Osteoblast (primary cell): ENCODE measurements around the gene NGFR. TPM values are rescaled to one million over a fixed set of nuclear protein-coding genes. Genes with fewer than 3 reads are reported as not detected.

Experiments
- DNase-seq: peaks from one replicate; pipeline ENCODE4 v3.0.0; 2011; ENCODE audit warnings: low spot score, mixed read lengths; ENCODE audit not compliant: insufficient read length; ENCODE audit errors: missing footprints
- H2AFZ ChIP-seq: 2 replicates; pipeline ENCODE4 v1.6.0; 2011; ENCODE audit warnings: mild to moderate bottlenecking, low read length
- H3K27ac ChIP-seq: 2 replicates; pipeline ENCODE4 v1.5.1; 2011; ENCODE audit warnings: mild to moderate bottlenecking, low read depth, low read length, moderate library complexity
- H3K27me3 ChIP-seq: 2 replicates; pipeline ENCODE4 v1.6.0; 2012; ENCODE audit warnings: mild to moderate bottlenecking, control low read depth, inconsistent platforms, low read length, moderate library complexity; ENCODE audit not compliant: insufficient read depth
- H3K36me3 ChIP-seq: 2 replicates; pipeline ENCODE4 v1.5.1; 2011; ENCODE audit warnings: mild to moderate bottlenecking, low read length, control low read depth, moderate library complexity; ENCODE audit not compliant: insufficient read depth
- H3K4me1 ChIP-seq: 2 replicates; pipeline ENCODE4 v1.5.1; 2011; ENCODE audit warnings: mild to moderate bottlenecking, low read length, control low read depth, moderate library complexity; ENCODE audit not compliant: insufficient read depth
- H3K4me2 ChIP-seq: 2 replicates; pipeline ENCODE4 v1.6.0; 2011; ENCODE audit warnings: mild to moderate bottlenecking, low read length; ENCODE audit not compliant: insufficient read depth
- H3K4me3 ChIP-seq: fragments of 200-600 bp; sonication (generic); 3 replicates; pipeline ENCODE4 v1.5.1; 2012; ENCODE audit warnings: mild to moderate bottlenecking, low read length, inconsistent platforms; ENCODE audit not compliant: insufficient read depth
- H3K79me2 ChIP-seq: 2 replicates; pipeline ENCODE4 v1.6.0; 2012; ENCODE audit warnings: mild to moderate bottlenecking, low read length, control low read depth, inconsistent platforms; ENCODE audit not compliant: insufficient read depth
- H3K9me3 ChIP-seq: 2 replicates; pipeline ENCODE4 v1.5.1; 2011; ENCODE audit warnings: low read depth, low read length, control low read depth
- H4K20me1 ChIP-seq: 2 replicates; pipeline ENCODE4 v1.6.0; 2012; ENCODE audit warnings: mild to moderate bottlenecking, low read length, control low read depth; ENCODE audit not compliant: insufficient read depth
- total RNA-seq: library from RNA; depleted of rRNA; stranded (reverse); fragments of >200 nt; gene quantifications from 2 replicates; pipeline ENCODE4 v1.2.3, GENCODE V29; 2012
- TF ChIP-seq, protein P1 (sequence below): IDR thresholded peaks from 2 replicates; pipeline ENCODE4 v1.5.1; 2011; ENCODE audit warnings: mild to moderate bottlenecking, low read depth, low read length, moderate library complexity; ENCODE audit errors: extremely low read depth

NGFR gene
- total RNA-seq, 1 donor: under 0.01 TPM

DNA sequence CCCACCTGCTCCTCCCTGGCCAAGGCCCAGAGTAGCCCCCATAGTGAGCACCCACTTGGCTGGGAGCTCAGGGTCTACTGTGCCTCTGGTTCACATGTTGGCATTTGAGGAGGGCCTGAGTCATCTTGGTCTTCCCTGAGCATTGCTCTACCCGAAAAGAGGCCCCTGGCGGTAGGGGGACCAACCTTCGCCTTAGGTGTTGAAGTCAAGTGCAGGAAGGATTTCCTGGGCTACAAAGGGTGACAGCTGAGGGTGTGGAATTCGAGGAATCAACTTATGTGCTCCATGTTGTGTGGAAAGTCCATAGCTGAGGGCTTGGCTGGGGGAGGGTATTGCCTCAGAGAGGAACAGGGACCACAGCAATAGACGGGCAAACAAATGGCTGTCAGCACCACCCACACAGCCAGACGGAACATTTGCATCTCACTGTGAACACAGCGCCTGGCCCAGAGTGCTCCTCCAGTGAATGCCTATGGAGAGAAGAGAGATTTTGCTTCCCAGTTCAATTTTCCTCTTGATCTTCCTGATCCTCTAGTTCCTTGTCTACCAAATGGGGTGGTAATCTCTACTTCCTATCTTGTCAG, 35.6 kb upstream of the NGFR start:
- Histone ChIP-seq H3K36me3 (no peaks in the 10 kb centered on the region), H3K79me2 (no peaks in the 10 kb centered on the region), H3K9me3 (no peaks in the 10 kb centered on the region), H3K4me1 (peaks cover 12% of the 10 kb centered on the region), H2AFZ (no peak overlapping the region), H3K27ac (no peak overlapping the region), H4K20me1 (no peaks in the 10 kb centered on the region), H3K27me3 (peaks cover 39% of the 10 kb centered on the region), H3K4me3 (no peak overlapping the region), H3K4me2 (no peak overlapping the region)
- peak; percentile 70 for DNase-seq
- TF ChIP-seq, protein P1, sequence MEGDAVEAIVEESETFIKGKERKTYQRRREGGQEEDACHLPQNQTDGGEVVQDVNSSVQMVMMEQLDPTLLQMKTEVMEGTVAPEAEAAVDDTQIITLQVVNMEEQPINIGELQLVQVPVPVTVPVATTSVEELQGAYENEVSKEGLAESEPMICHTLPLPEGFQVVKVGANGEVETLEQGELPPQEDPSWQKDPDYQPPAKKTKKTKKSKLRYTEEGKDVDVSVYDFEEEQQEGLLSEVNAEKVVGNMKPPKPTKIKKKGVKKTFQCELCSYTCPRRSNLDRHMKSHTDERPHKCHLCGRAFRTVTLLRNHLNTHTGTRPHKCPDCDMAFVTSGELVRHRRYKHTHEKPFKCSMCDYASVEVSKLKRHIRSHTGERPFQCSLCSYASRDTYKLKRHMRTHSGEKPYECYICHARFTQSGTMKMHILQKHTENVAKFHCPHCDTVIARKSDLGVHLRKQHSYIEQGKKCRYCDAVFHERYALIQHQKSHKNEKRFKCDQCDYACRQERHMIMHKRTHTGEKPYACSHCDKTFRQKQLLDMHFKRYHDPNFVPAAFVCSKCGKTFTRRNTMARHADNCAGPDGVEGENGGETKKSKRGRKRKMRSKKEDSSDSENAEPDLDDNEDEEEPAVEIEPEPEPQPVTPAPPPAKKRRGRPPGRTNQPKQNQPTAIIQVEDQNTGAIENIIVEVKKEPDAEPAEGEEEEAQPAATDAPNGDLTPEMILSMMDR: peak; percentile 8

DNA sequence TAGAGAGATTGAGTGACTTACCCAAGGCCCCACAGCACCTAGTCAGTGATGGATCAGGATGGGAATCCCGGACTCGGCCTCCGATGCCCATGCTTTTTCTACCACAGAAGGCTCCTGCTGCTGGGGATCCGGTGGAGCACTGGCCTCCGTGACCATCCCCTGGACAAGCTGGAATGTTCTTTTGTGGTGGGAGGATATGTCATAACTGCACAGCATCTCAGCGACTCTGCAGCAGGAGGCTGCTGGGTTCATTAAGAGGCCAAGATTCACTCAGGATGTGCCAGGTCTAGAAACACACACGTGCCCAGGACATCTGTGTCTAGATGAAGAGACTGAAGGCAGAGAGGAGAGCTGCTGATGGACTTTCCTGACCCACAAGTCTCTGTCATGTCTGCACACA, 34.7 kb upstream of the NGFR start:
- H3K79me2 ChIP-seq: no peaks in the 10 kb centered on the region
- no peaks in the 10 kb centered on the region for H3K36me3 ChIP-seq
- H3K9me3 ChIP-seq: no peaks in the 10 kb centered on the region
- no peak overlapping the region for H3K4me2 ChIP-seq
- no peak overlapping the region for H3K4me3 ChIP-seq
- H4K20me1 ChIP-seq: no peaks in the 10 kb centered on the region
- peaks cover 12% of the 10 kb centered on the region for H3K4me1 ChIP-seq
- TF ChIP-seq, protein P1: no peak
- DNase-seq: peak; percentile 58
- H2AFZ ChIP-seq: no peak overlapping the region
- no peak overlapping the region for H3K27ac ChIP-seq
- peaks cover 39% of the 10 kb centered on the region for H3K27me3 ChIP-seq

DNA sequence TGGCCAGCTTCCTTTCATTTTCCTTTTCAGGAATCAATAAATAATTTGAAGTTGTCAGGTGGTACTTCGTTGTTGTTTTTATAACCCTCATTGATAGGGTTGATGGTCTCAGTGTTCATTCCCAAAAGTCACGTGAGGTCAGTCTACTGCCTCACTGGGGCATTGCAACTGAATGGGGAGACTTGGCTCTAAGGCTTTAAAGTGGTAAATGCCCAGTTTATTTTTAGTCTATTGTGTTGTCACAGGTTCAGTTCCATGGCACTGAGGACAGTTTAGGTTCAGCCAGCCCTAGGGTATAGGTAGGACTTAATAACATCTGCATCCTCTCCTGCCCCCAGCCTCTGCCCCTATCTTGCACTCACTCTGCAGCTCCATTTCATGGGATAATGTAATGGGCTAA, 33.5 kb upstream of the NGFR start:
- Histone ChIP-seq H4K20me1 (no peaks in the 10 kb centered on the region), H3K4me1 (peaks cover 3% of the 10 kb centered on the region), H3K27ac (no peak overlapping the region), H2AFZ (no peak overlapping the region), H3K79me2 (no peaks in the 10 kb centered on the region), H3K4me3 (no peak overlapping the region), H3K27me3 (peaks cover 43% of the 10 kb centered on the region), H3K36me3 (no peaks in the 10 kb centered on the region), H3K9me3 (no peaks in the 10 kb centered on the region), H3K4me2 (no peak overlapping the region)
- DNase-seq: peak; percentile 51
- TF ChIP-seq, protein P1: no peak

DNA sequence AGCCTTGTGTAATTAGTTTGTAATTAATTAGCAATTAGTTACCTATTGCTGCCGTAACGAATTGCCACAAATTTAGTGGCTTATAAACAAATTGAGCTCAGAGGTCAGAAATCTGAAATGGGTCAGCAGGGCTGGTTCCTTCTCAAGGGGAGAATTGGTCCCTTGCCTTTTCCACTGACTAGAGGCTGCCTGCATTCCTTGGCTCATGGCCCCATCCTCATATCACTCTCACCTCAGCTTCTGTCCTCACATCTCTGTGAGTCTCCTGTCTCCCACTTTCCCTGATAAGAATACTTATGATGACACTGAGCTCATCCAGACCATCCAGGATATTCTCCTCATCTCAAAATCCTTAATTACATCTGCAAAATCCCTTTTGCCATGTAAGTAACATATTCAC, 31.0 kb upstream of the NGFR start:
- H3K79me2 ChIP-seq: no peaks in the 10 kb centered on the region
- TF ChIP-seq, protein P1: no peak
- H3K27ac ChIP-seq: no peak overlapping the region
- H4K20me1 ChIP-seq: no peaks in the 10 kb centered on the region
- peak; percentile 22 for DNase-seq
- no peak overlapping the region for H3K4me2 ChIP-seq
- no peaks in the 10 kb centered on the region for H3K9me3 ChIP-seq
- H3K27me3 ChIP-seq: peaks cover 45% of the 10 kb centered on the region
- no peaks in the 10 kb centered on the region for H3K4me1 ChIP-seq
- no peaks in the 10 kb centered on the region for H3K36me3 ChIP-seq
- H2AFZ ChIP-seq: no peak overlapping the region
- H3K4me3 ChIP-seq: no peak overlapping the region
